ENCODE data around the gene ANKRD9. TPM values are rescaled to one million over a fixed set of nuclear protein-coding genes. Genes with fewer than 3 reads are reported as not detected.

The ANKRD9 gene
- total RNA-seq, 1 donor from 2014 or later = 18.0 TPM

GRCh38 chr14:102496958-102497744 lies 12.4 kb downstream of the ANKRD9 start:
- Mint-ChIP-seq H3K4me3 (ENCODE audit: unreplicated experiment) (no peak overlapping the region), H3K36me3 (ENCODE audit: low read depth) (peaks cover 9% of the 10 kb centered on the region), H3K9me3 (ENCODE audit: low read depth) (no peaks in the 10 kb centered on the region), H3K4me1 (ENCODE audit: low read depth) (peaks cover 7% of the 10 kb centered on the region), H3K27ac (ENCODE audit: unreplicated experiment) (no peak overlapping the region), H3K27me3 (ENCODE audit: low read depth) (no peaks in the 10 kb centered on the region)
- TF ChIP-seq CTCF (IDR thresholded peaks at IDR 0.05) = no peak
- DNase-seq (ENCODE audit: low spot score) = peak; percentile 90

GRCh38 chr14:102496331-102496691 lies 13.3 kb downstream of the ANKRD9 start:
- Mint-ChIP-seq H3K27me3 (ENCODE audit: low read depth) (no peaks in the 10 kb centered on the region), H3K4me3 (ENCODE audit: unreplicated experiment) (no peak overlapping the region), H3K4me1 (ENCODE audit: low read depth) (peaks cover 7% of the 10 kb centered on the region), H3K36me3 (ENCODE audit: low read depth) (peaks cover 9% of the 10 kb centered on the region), H3K9me3 (ENCODE audit: low read depth) (no peaks in the 10 kb centered on the region), H3K27ac (ENCODE audit: unreplicated experiment) (no peak overlapping the region)
- DNase-seq (ENCODE audit: low spot score) = peak; percentile 61
- no peak for TF ChIP-seq CTCF (IDR thresholded peaks at IDR 0.05)

GRCh38 chr14:102495491-102496330 lies 13.9 kb downstream of the ANKRD9 start:
- H3K4me3 Mint-ChIP-seq (ENCODE audit: unreplicated experiment) = no peak overlapping the region
- no peaks in the 10 kb centered on the region for H3K27me3 Mint-ChIP-seq (ENCODE audit: low read depth)
- peaks cover 7% of the 10 kb centered on the region for H3K4me1 Mint-ChIP-seq (ENCODE audit: low read depth)
- H3K36me3 Mint-ChIP-seq (ENCODE audit: low read depth) = peaks cover 9% of the 10 kb centered on the region
- DNase-seq (ENCODE audit: low spot score) = peak; percentile 84
- no peak overlapping the region for H3K27ac Mint-ChIP-seq (ENCODE audit: unreplicated experiment)
- TF ChIP-seq CTCF (IDR thresholded peaks at IDR 0.05) = no peak
- H3K9me3 Mint-ChIP-seq (ENCODE audit: low read depth) = no peaks in the 10 kb centered on the region

GRCh38 chr14:102493585-102493984 lies 16.0 kb downstream of the ANKRD9 start:
- Mint-ChIP-seq H3K4me1 (ENCODE audit: low read depth) (no peaks in the 10 kb centered on the region), H3K9me3 (ENCODE audit: low read depth) (no peaks in the 10 kb centered on the region), H3K36me3 (ENCODE audit: low read depth) (peaks cover 3% of the 10 kb centered on the region), H3K27me3 (ENCODE audit: low read depth) (no peaks in the 10 kb centered on the region), H3K4me3 (ENCODE audit: unreplicated experiment) (no peak overlapping the region), H3K27ac (ENCODE audit: unreplicated experiment) (no peak overlapping the region)
- no peak for TF ChIP-seq CTCF (IDR thresholded peaks at IDR 0.05)
- peak; percentile 82 for DNase-seq (ENCODE audit: low spot score)

GRCh38 chr14:102493096-102493495 lies 16.5 kb downstream of the ANKRD9 start:
- no peak for TF ChIP-seq CTCF (IDR thresholded peaks at IDR 0.05)

More at GRCh38 chr14:102493096-102493495, 16.5 kb downstream of the ANKRD9 start:
- peak; percentile 50 for DNase-seq (ENCODE audit: low spot score)
- Mint-ChIP-seq H3K27me3 (ENCODE audit: low read depth) (no peaks in the 10 kb centered on the region), H3K27ac (ENCODE audit: unreplicated experiment) (no peak overlapping the region), H3K4me1 (ENCODE audit: low read depth) (no peaks in the 10 kb centered on the region), H3K36me3 (ENCODE audit: low read depth) (peaks cover 3% of the 10 kb centered on the region), H3K9me3 (ENCODE audit: low read depth) (no peaks in the 10 kb centered on the region), H3K4me3 (ENCODE audit: unreplicated experiment) (no peak overlapping the region)
